Esophagus squamous epithelium (tissue), 4 donors: ENCODE results near the gene CD99L2.

Experiments
- POLR2A ChIP-seq, 4 donors: fragments of 450-650 bp; IDR thresholded peaks; one replicate each; pipeline ENCODE4 v1.6.1; 2017; ENCODE audit warnings: antibody characterized with exemption in 4 of 4, mild to moderate bottlenecking in 4 of 4, moderate library complexity in 3 of 4
- TF ChIP-seq, protein P1 (sequence below), 6 experiments: fragments of 450-650 bp in 4 of 6; fragments of 200-600 bp in 2 of 6; sonication (generic) in 2 of 6; IDR thresholded peaks; one replicate each; pipeline ENCODE4 v1.5.1; 2016 to 2019; ENCODE audit warnings: antibody characterized with exemption in 6 of 6, mild to moderate bottlenecking in 4 of 6, moderate library complexity in 4 of 6

- TF ChIP-seq, protein P1, sequence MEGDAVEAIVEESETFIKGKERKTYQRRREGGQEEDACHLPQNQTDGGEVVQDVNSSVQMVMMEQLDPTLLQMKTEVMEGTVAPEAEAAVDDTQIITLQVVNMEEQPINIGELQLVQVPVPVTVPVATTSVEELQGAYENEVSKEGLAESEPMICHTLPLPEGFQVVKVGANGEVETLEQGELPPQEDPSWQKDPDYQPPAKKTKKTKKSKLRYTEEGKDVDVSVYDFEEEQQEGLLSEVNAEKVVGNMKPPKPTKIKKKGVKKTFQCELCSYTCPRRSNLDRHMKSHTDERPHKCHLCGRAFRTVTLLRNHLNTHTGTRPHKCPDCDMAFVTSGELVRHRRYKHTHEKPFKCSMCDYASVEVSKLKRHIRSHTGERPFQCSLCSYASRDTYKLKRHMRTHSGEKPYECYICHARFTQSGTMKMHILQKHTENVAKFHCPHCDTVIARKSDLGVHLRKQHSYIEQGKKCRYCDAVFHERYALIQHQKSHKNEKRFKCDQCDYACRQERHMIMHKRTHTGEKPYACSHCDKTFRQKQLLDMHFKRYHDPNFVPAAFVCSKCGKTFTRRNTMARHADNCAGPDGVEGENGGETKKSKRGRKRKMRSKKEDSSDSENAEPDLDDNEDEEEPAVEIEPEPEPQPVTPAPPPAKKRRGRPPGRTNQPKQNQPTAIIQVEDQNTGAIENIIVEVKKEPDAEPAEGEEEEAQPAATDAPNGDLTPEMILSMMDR (IDR thresholded peaks at IDR 0.05): no peak
- no peak for TF ChIP-seq POLR2A (IDR thresholded peaks at IDR 0.05)
These were observed 28.3 kb upstream of the CD99L2 start for GRCh38 chrX:150926791-150927190.
